ENCODE results near the gene BRK1. TPM values are rescaled to one million over a fixed set of nuclear protein-coding genes. Genes with fewer than 3 reads are reported as not detected.
A peak's percentile ranks its signal among the peaks of the same experiment; 100 is the strongest.

BRK1 gene
- total and polyA plus RNA-seq, 2 donors (not counting 1 experiment from before 2014, with no cell fraction given) = 55.0 to 86.3 TPM

- Histone ChIP-seq H3K36me3 (replicated peaks in 1 of 2; ENCODE audit: control extremely low read depth in 1 of 2, control insufficient read depth in 1 of 2, extremely low read depth in 1 of 2, insufficient read depth in 2 of 2, low read length in 1 of 2) (peaks cover 0 to 7% of the 10 kb centered on the region in 2 experiments), H3K27ac (ENCODE audit: low read length in 2 of 2) (peak overlapping the region in 1 of 2 donors; percentile 4), H3K79me2 (ENCODE audit: control insufficient read depth, insufficient read depth, low read length) (peaks cover 62% of the 10 kb centered on the region), H3K4me3 (ENCODE audit: control extremely low read depth in 1 of 5, extremely low read depth in 1 of 5, insufficient read depth in 1 of 5, low read depth in 2 of 5, low read length in 4 of 5) (no peak overlapping the region), H3K9ac (ENCODE audit: low read length) (no peak overlapping the region), H3K9me3 (ENCODE audit: control extremely low read depth in 1 of 3, control insufficient read depth in 2 of 3, insufficient read depth in 1 of 3, low read length in 2 of 3) (peaks cover 0 to 15% (median 8%) of the 10 kb centered on the region in 3 donors), H4K20me1 (ENCODE audit: control insufficient read depth, insufficient read depth, low read length, poor library complexity, severe bottlenecking) (no peaks in the 10 kb centered on the region), H2AFZ (ENCODE audit: insufficient read depth, low read depth, low read length, poor library complexity, severe bottlenecking) (no peak overlapping the region), H3K27me3 (replicated peaks in 1 of 4; ENCODE audit: control extremely low read depth in 1 of 4, control insufficient read depth in 3 of 4, insufficient read depth in 4 of 4, low read length in 3 of 4) (no peaks in the 10 kb centered on the region), H3K4me2 (replicated peaks; ENCODE audit: low read depth, low read length, poor library complexity, severe bottlenecking) (peak overlapping the region; percentile 30), H3K4me1 (ENCODE audit: control insufficient read depth in 2 of 2, insufficient read depth in 2 of 2, low read length in 2 of 2) (peaks cover 20 to 50% of the 10 kb centered on the region in 2 donors)
- DNase-seq = peak; percentile 46
- peak overlapping the region; percentile 74 for H3K27ac Mint-ChIP-seq
- ChIA-PET POLR2A (interaction anchor here (0.5 to 1.2 kb wide), 3 partner anchors 16 to 32 kb away, joined by 4 to 5 read pairs (median 4); partner anchors contain the start of gene VHL), CTCF (interaction anchor here (0.8 to 1.7 kb wide), 6 partner anchors 10 to 55 kb away, joined by 3 to 7 read pairs (median 4); no protein-coding TSS in a partner anchor)
- H3K27me3 Mint-ChIP-seq = no peaks in the 10 kb centered on the region
- 65% methylated on average over 12 of the region's 13 CpGs for WGBS (ENCODE audit: insufficient coverage)
- intact Hi-C loops (cut with micrococcal nuclease) = no loop called here
- TF ChIP-seq CTCF (IDR thresholded peaks at IDR 0.05) (no peak), EZH2 (IDR thresholded peaks at IDR 0.05; ENCODE audit: borderline replicate concordance, insufficient read depth, low read depth, low read length, poor library complexity, severe bottlenecking) (no peak)
- no peaks in the 10 kb centered on the region for H3K9me3 Mint-ChIP-seq (ENCODE audit: insufficient read depth)
- no peak overlapping the region for H3K4me3 Mint-ChIP-seq
- H3K4me1 Mint-ChIP-seq = peaks cover 51% of the 10 kb centered on the region
- ATAC-seq (ENCODE audit: low read depth) = peak; percentile 44
These were observed 55.5 kb downstream of the BRK1 start for GRCh38 chr3:10170915-10171478.
